ENCODE measurements around the gene CACNA2D3. TPM values are rescaled to one million over a fixed set of nuclear protein-coding genes. Genes with fewer than 3 reads are reported as not detected.

Gene CACNA2D3
- total RNA-seq, 1 experiment from 2014 or later: 0.59 TPM

DNA sequence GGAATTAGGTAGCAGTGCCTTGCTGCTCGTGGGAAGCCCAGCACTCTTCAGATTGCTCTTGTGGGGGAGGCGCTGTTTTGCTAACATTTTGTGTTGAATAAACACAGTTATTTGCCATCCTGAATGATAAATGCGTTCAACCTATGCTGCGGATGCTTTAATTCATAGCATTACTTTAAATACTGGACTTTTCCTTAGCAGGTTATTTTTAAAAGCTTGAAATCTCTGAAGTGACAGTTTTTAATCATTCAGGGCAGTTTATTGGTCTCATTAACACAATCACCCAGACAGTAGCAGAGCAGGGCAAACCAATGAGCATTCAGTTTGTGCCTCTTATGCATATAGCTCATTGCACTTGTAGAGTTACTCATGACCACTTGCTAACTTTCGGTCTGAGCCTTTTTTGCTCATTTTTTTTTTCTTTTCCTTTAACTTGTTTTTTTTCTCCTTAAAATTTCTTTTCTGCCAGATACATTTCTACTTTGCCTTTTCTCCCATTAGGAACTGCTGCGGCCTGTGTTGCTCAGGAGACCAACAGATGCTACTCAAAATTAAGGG, 5.2 kb downstream of the CACNA2D3 start:
- DNase-seq: no peak
- no TSS peak for BruUV-seq (replicated peaks)
- H3K79me2 ChIP-seq (ENCODE audit: low read depth): no peaks in the 10 kb centered on the region
- H3K36me3 ChIP-seq (ENCODE audit: low read depth): no peaks in the 10 kb centered on the region
- no peaks in the 10 kb centered on the region for H3K4me1 ChIP-seq (replicated peaks; ENCODE audit: insufficient read depth)
- intact Hi-C loops (cut with micrococcal nuclease; ENCODE audit: unreplicated experiment): no loop called here
- H3K9me3 ChIP-seq (ENCODE audit: insufficient read depth, low read depth): no peaks in the 10 kb centered on the region
- no peak overlapping the region for H3K27ac ChIP-seq
- CTCF ChIA-PET: no interaction called here
- no peak overlapping the region for H3K4me3 ChIP-seq
- no peak overlapping the region for H3K4me2 ChIP-seq
- POLR2A ChIA-PET (ENCODE audit: unreplicated experiment): no interaction called here
- H4K20me1 ChIP-seq (ENCODE audit: insufficient read depth): no peaks in the 10 kb centered on the region
- H2AFZ ChIP-seq: no peak overlapping the region
- no peaks in the 10 kb centered on the region for H3F3A ChIP-seq (ENCODE audit: insufficient read depth, low read depth)
- H3K27me3 ChIP-seq (ENCODE audit: insufficient read depth, low read depth): peaks cover 44% of the 10 kb centered on the region
- H3K9me2 ChIP-seq (ENCODE audit: insufficient read depth): no peaks in the 10 kb centered on the region
- no peak for TF ChIP-seq CTCF (conservative IDR thresholded peaks at IDR 0.05)
- no peak for TF ChIP-seq EZH2 (IDR thresholded peaks at IDR 0.05; ENCODE audit: low read depth)

GRCh38 chr3:54131026-54131605, 8.8 kb downstream of the CACNA2D3 start:
- H3K27me3 ChIP-seq (ENCODE audit: insufficient read depth, low read depth): peaks cover 69% of the 10 kb centered on the region
- H3K4me3 ChIP-seq: no peak overlapping the region
- no peak overlapping the region for H3K27ac ChIP-seq
- POLR2A ChIA-PET (ENCODE audit: unreplicated experiment): no interaction called here
- no peaks in the 10 kb centered on the region for H3K79me2 ChIP-seq (ENCODE audit: low read depth)
- no peak overlapping the region for H2AFZ ChIP-seq
- no peaks in the 10 kb centered on the region for H3K9me3 ChIP-seq (ENCODE audit: insufficient read depth, low read depth)
- no TSS peak for BruUV-seq (replicated peaks)
- no peak for TF ChIP-seq CTCF (conservative IDR thresholded peaks at IDR 0.05)
- no peak for TF ChIP-seq EZH2 (IDR thresholded peaks at IDR 0.05; ENCODE audit: low read depth)
- CTCF ChIA-PET: no interaction called here
- no peaks in the 10 kb centered on the region for H3K9me2 ChIP-seq (ENCODE audit: insufficient read depth)
- DNase-seq: no peak
- no peak overlapping the region for H3K4me2 ChIP-seq
- intact Hi-C loops (cut with micrococcal nuclease; ENCODE audit: unreplicated experiment): no loop called here
- H3K4me1 ChIP-seq (replicated peaks; ENCODE audit: insufficient read depth): no peaks in the 10 kb centered on the region
- no peaks in the 10 kb centered on the region for H3K36me3 ChIP-seq (ENCODE audit: low read depth)
- no peaks in the 10 kb centered on the region for H3F3A ChIP-seq (ENCODE audit: insufficient read depth, low read depth)
- H4K20me1 ChIP-seq (ENCODE audit: insufficient read depth): no peaks in the 10 kb centered on the region

DNA sequence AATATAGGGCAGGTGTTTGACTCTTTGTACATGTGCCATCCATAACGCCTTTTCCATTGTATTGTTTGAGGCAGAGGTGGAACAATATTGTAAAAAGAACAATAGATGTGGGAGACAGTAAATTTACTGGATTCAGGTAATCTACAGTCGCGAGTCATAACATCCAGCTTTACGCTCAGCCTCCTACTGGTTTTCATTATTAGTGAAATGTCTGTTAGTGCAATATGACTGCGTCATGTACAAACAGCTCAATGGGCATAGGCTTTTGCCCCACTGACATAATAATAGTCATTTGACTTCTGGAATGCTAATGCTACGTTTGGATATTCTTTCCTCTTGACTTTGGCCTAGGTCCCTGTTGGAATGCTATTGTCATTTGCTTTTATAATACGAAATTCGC, 9.5 kb downstream of the CACNA2D3 start:
- intact Hi-C loops (cut with micrococcal nuclease; ENCODE audit: unreplicated experiment): no loop called here

More for the DNA sequence above, 9.5 kb downstream of the CACNA2D3 start:
- no peaks in the 10 kb centered on the region for H3K36me3 ChIP-seq (ENCODE audit: low read depth)
- H3K79me2 ChIP-seq (ENCODE audit: low read depth): no peaks in the 10 kb centered on the region
- H3K9me3 ChIP-seq (ENCODE audit: insufficient read depth, low read depth): no peaks in the 10 kb centered on the region
- no peak overlapping the region for H3K4me2 ChIP-seq
- peaks cover 71% of the 10 kb centered on the region for H3K27me3 ChIP-seq (ENCODE audit: insufficient read depth, low read depth)
- no peaks in the 10 kb centered on the region for H3K9me2 ChIP-seq (ENCODE audit: insufficient read depth)
- no peaks in the 10 kb centered on the region for H4K20me1 ChIP-seq (ENCODE audit: insufficient read depth)
- ChIA-PET POLR2A (ENCODE audit: unreplicated experiment) (no interaction called here), CTCF (no interaction called here)
- no peak overlapping the region for H2AFZ ChIP-seq
- no peaks in the 10 kb centered on the region for H3K4me1 ChIP-seq (replicated peaks; ENCODE audit: insufficient read depth)
- H3K27ac ChIP-seq: no peak overlapping the region
- no peak overlapping the region for H3K4me3 ChIP-seq
- TF ChIP-seq CTCF (conservative IDR thresholded peaks at IDR 0.05) (no peak), EZH2 (IDR thresholded peaks at IDR 0.05; ENCODE audit: low read depth) (no peak)
- no peak for DNase-seq
- no peaks in the 10 kb centered on the region for H3F3A ChIP-seq (ENCODE audit: insufficient read depth, low read depth)
- no TSS peak for BruUV-seq (replicated peaks)

Measured in PC-9 (cell line).